DOHH2 (cell line): ENCODE measurements around the gene FKBP2.

Source experiments
- H3F3A ChIP-seq: fragments of 200-600 bp; sonication (generic), shearing (Covaris generic); 2 replicates; pipeline ENCODE4 v1.6.0; 2016; ENCODE audit warnings: antibody characterized with exemption, mild to moderate bottlenecking; ENCODE audit not compliant: control insufficient read depth, insufficient read depth
- H3K27ac ChIP-seq: fragments of 200-600 bp; sonication (generic); 2 replicates; pipeline ENCODE4 v1.5.1; 2014; ENCODE audit warnings: low read depth, mild to moderate bottlenecking, low read length, moderate library complexity
- H3K27me3 ChIP-seq: fragments of 200-600 bp; sonication (generic); 2 replicates; pipeline ENCODE4 v1.6.1; 2014; ENCODE audit warnings: mild to moderate bottlenecking, low read length, mixed read lengths; ENCODE audit not compliant: control insufficient read depth
- H3K36me3 ChIP-seq: fragments of 200-600 bp; sonication (generic); 2 replicates; pipeline ENCODE4 v1.6.1; 2014; ENCODE audit warnings: mild to moderate bottlenecking, low read length, moderate library complexity, mixed read lengths; ENCODE audit not compliant: control insufficient read depth
- H3K4me1 ChIP-seq: fragments of 200-600 bp; sonication (generic); 2 replicates; pipeline ENCODE4 v1.6.1; 2014; ENCODE audit warnings: mild to moderate bottlenecking, low read length, mixed read lengths; ENCODE audit not compliant: control insufficient read depth
- H3K4me2 ChIP-seq: fragments of 200-600 bp; sonication (generic); 2 replicates; pipeline ENCODE4 v1.6.0; 2014; ENCODE audit warnings: mild to moderate bottlenecking, low read length, moderate library complexity
- H3K4me3 ChIP-seq: fragments of 200-600 bp; sonication (generic); 2 replicates; pipeline ENCODE4 v1.5.1; 2014; ENCODE audit warnings: mild to moderate bottlenecking, low read length, mixed read lengths
- H3K79me2 ChIP-seq: fragments of 200-600 bp; sonication (generic); 2 replicates; pipeline ENCODE4 v1.6.1; 2014; ENCODE audit warnings: mild to moderate bottlenecking, low read length, mixed read lengths; ENCODE audit not compliant: control insufficient read depth
- H3K9me2 ChIP-seq: fragments of 200-600 bp; sonication (generic); replicated peaks from 2 replicates; pipeline ENCODE4 v1.6.1; 2014; ENCODE audit warnings: mild to moderate bottlenecking, low read length, mixed read lengths; ENCODE audit not compliant: control insufficient read depth
- H3K9me3 ChIP-seq: fragments of 200-600 bp; sonication (generic); 2 replicates; pipeline ENCODE4 v1.6.1; 2014; ENCODE audit warnings: antibody characterized with exemption, low read length, mixed read lengths; ENCODE audit not compliant: control insufficient read depth, insufficient read depth
- H4K20me1 ChIP-seq: fragments of 200-600 bp; sonication (generic); 2 replicates; pipeline ENCODE4 v1.6.0; 2014; ENCODE audit warnings: low read depth, mild to moderate bottlenecking, antibody characterized with exemption, low read length, moderate library complexity; ENCODE audit not compliant: control insufficient read depth, insufficient read depth
- EZH2phosphoT487 ChIP-seq: fragments of 200-600 bp; sonication (generic); IDR thresholded peaks from 2 replicates; pipeline ENCODE4 v1.6.1; 2017; ENCODE audit warnings: borderline replicate concordance, mild to moderate bottlenecking, antibody characterized with exemption, low read length, moderate library complexity, mixed read lengths
- TF ChIP-seq, protein P1 (sequence below): fragments of 200-600 bp; sonication (generic); IDR thresholded peaks from one replicate; pipeline ENCODE4 v1.5.1; 2014; ENCODE audit warnings: antibody characterized with exemption, mild to moderate bottlenecking, low read depth, low read length; ENCODE audit not compliant: poor library complexity, severe bottlenecking

Gene FKBP2

DNA sequence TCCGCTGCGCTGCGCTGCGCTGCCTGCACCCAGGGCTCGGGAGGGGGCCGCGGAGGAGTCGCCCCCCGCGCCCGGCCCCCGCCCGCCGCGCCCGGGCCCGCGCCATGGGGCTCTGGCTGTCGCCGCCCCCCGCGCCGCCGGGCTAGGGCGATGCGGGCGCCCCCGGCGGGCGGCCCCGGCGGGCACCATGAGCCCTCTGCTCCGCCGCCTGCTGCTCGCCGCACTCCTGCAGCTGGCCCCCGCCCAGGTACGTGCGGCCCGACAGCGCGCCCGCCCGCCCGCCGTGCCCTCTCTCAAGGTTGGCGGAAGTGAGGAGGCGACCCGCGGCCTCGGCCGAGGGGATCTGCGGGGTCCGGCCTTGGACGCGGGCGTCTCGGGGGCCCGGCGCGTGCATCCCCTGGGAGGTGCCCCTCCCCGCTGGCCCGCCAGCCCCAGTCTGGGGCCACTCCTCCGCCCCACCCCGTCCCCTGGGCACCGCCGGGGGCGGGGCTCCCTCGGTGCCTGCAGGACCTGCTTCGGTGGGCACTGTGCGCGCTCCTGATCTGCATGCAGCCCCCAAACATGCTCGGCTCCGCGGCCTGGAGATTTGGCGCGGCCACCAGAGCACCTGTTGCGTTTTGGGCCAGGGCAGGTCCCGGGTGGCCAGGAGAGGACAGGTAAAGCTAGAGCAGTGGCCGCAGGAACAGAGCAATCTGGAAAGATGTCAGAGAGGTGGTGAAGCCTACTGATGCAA is 6.1 kb upstream of the FKBP2 start:
- Histone ChIP-seq H3K9me2 (no peaks in the 10 kb centered on the region), H3K36me3 (peaks cover 35% of the 10 kb centered on the region), H3F3A (peaks cover 36% of the 10 kb centered on the region), H4K20me1 (no peaks in the 10 kb centered on the region; the same call in 1 of the 2 replicates), H3K4me1 (peaks cover 78% of the 10 kb centered on the region), H3K4me3 (peak overlapping the region; percentile 90), H3K27ac (peak overlapping the region; percentile 44), H3K4me2 (peak overlapping the region; percentile 98), H3K27me3 (no peaks in the 10 kb centered on the region), H3K79me2 (peaks cover 27% of the 10 kb centered on the region), H3K9me3 (no peaks in the 10 kb centered on the region)
- TF ChIP-seq, protein P1, sequence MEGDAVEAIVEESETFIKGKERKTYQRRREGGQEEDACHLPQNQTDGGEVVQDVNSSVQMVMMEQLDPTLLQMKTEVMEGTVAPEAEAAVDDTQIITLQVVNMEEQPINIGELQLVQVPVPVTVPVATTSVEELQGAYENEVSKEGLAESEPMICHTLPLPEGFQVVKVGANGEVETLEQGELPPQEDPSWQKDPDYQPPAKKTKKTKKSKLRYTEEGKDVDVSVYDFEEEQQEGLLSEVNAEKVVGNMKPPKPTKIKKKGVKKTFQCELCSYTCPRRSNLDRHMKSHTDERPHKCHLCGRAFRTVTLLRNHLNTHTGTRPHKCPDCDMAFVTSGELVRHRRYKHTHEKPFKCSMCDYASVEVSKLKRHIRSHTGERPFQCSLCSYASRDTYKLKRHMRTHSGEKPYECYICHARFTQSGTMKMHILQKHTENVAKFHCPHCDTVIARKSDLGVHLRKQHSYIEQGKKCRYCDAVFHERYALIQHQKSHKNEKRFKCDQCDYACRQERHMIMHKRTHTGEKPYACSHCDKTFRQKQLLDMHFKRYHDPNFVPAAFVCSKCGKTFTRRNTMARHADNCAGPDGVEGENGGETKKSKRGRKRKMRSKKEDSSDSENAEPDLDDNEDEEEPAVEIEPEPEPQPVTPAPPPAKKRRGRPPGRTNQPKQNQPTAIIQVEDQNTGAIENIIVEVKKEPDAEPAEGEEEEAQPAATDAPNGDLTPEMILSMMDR: no peak
- TF ChIP-seq EZH2phosphoT487: no peak

DNA sequence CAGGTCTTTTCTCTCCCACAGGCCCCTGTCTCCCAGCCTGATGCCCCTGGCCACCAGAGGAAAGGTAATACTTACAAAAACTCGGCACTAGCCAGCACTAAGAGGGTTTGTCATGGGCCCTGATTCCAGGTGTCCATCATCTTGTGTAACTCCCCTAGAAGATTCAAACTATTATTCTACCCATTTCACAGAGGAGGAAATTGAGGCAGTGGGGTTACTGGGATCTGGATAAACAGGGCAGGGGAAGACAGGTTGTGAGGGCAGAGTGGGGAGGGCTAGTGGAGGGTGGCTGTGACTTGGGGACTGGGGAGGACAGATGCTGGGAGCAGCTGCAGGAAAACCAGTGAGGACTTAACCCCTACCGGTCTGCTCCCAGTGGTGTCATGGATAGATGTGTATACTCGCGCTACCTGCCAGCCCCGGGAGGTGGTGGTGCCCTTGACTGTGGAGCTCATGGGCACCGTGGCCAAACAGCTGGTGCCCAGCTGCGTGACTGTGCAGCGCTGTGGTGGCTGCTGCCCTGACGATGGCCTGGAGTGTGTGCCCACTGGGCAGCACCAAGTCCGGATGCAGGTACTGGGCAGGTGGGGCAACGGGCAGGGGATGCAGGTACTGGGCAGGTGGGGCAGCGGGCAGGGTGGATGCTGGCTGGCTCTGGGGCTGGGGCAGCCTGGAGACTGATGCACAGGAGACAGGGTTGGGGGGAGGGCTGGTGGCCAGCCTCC is 5.3 kb upstream of the FKBP2 start:
- H3K79me2 ChIP-seq: peaks cover 29% of the 10 kb centered on the region
- no peak for TF ChIP-seq EZH2phosphoT487
- TF ChIP-seq, protein P1: no peak
- H3F3A ChIP-seq: peaks cover 42% of the 10 kb centered on the region
- peaks cover 82% of the 10 kb centered on the region for H3K4me1 ChIP-seq
- H3K4me2 ChIP-seq: peak overlapping the region; percentile 98
- H4K20me1 ChIP-seq: no peaks in the 10 kb centered on the region; the same call in 1 of the 2 replicates
- H3K9me3 ChIP-seq: no peaks in the 10 kb centered on the region
- H3K4me3 ChIP-seq: peak overlapping the region; percentile 90
- no peaks in the 10 kb centered on the region for H3K9me2 ChIP-seq
- H3K36me3 ChIP-seq: peaks cover 40% of the 10 kb centered on the region
- peak overlapping the region; percentile 44 for H3K27ac ChIP-seq
- no peaks in the 10 kb centered on the region for H3K27me3 ChIP-seq

DNA sequence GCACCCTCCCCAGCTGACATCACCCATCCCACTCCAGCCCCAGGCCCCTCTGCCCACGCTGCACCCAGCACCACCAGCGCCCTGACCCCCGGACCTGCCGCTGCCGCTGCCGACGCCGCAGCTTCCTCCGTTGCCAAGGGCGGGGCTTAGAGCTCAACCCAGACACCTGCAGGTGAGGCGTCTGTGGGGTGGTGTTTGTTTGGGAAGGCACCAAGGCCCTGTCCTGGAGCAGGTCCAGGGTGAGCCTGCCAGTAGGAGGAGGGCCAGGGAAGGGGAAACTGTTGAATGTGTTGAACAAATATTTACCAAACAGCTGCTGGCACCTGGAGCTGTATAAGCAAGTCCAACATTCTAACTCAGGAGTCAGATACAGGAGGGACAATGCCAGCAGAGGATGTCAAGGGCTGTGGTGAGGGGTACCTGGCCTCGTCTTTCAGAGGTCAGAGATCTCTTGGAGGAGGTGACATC is 3.4 kb upstream of the FKBP2 start:
- H3K79me2 ChIP-seq: peaks cover 28% of the 10 kb centered on the region
- no peaks in the 10 kb centered on the region for H3K27me3 ChIP-seq
- H3K4me1 ChIP-seq: peaks cover 68% of the 10 kb centered on the region
- no peak for TF ChIP-seq EZH2phosphoT487
- TF ChIP-seq, protein P1: no peak
- H3K4me2 ChIP-seq: peak overlapping the region; percentile 92
- H4K20me1 ChIP-seq: no peaks in the 10 kb centered on the region; the same call in 1 of the 2 replicates
- H3K4me3 ChIP-seq: peak overlapping the region; percentile 99
- H3K36me3 ChIP-seq: peaks cover 48% of the 10 kb centered on the region
- H3F3A ChIP-seq: peaks cover 39% of the 10 kb centered on the region
- H3K27ac ChIP-seq: peak overlapping the region; percentile 97
- H3K9me3 ChIP-seq: no peaks in the 10 kb centered on the region
- no peaks in the 10 kb centered on the region for H3K9me2 ChIP-seq
